GM12891 (cell line): ENCODE measurements around the gene TRDMT1.

ENCODE experiments used
- PAX5 ChIP-seq: IDR thresholded peaks from 2 replicates; pipeline ENCODE4 v1.6.1; 2011; ENCODE audit warnings: low read length, moderate library complexity, mild to moderate bottlenecking; ENCODE audit not compliant: insufficient read depth, severe bottlenecking
- POLR2A ChIP-seq: IDR thresholded peaks from 2 replicates; pipeline ENCODE4 v1.6.1; 2011; ENCODE audit warnings: low read depth, low read length, control low read depth
- POLR2AphosphoS5 ChIP-seq: IDR thresholded peaks from 2 replicates; pipeline ENCODE4 v1.6.1; 2011; ENCODE audit warnings: low read depth, low read length, control low read depth
- TAF1 ChIP-seq: IDR thresholded peaks from 2 replicates; pipeline ENCODE4 v1.6.1; 2011; ENCODE audit warnings: low read depth, low read length, control low read depth

- no peak for TF ChIP-seq POLR2A
- TF ChIP-seq TAF1: no peak
- no peak for TF ChIP-seq POLR2AphosphoS5
- no peak for TF ChIP-seq PAX5
These were observed 25.4 kb downstream of the TRDMT1 start for GRCh38 chr10:17176091-17176490.
